ENCODE data around the gene FBLIM1.

GRCh38 chr1:15722836-15723532 is 35.6 kb upstream of the FBLIM1 start:
- TF ChIP-seq TAF1 (IDR thresholded peaks at IDR 0.05; ENCODE audit: low read depth, low read length) (no peak), POLR2A (IDR thresholded peaks at IDR 0.05; ENCODE audit: low read depth, low read length) (no peak), PAX5 (IDR thresholded peaks at IDR 0.05; ENCODE audit: insufficient read depth, low read length, severe bottlenecking) (no peak), POLR2AphosphoS5 (IDR thresholded peaks at IDR 0.05; ENCODE audit: low read depth, low read length) (no peak)
